HG02623 (cell line): ENCODE measurements around the gene TMA7B.
"Not testable (repeated sequence)": the region's sequence is repeated elsewhere in the genome, so short reads cannot be mapped to it uniquely, and the experiment has no call there.

Experiments
- ATAC-seq: cut with Tn5 transposase; IDR thresholded peaks from one replicate; pipeline ENCODE4 v1.9.1; 2021; ENCODE audit warnings: moderate library complexity; ENCODE audit not compliant: unreplicated experiment

The TMA7B gene

DNA sequence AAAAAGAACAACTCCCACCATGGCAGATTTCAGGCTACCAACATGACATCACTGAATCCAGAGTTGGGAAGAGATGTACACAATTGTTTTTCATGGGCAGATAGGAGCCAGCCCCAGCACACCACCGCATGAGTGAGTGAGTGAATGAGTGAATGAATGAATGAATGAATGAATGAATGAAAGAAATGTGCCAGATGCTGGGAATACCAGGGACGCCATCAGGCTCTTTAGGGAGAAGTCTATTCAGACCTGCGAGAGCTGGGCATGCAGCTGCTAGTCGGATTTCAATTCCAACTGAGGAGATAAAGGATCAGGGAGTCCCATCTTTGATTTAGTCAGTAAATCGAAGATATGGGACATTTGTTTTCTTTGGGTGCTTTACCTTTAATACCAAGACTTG lies 19.3 kb downstream of the TMA7B start:
- ATAC-seq = no peak

DNA sequence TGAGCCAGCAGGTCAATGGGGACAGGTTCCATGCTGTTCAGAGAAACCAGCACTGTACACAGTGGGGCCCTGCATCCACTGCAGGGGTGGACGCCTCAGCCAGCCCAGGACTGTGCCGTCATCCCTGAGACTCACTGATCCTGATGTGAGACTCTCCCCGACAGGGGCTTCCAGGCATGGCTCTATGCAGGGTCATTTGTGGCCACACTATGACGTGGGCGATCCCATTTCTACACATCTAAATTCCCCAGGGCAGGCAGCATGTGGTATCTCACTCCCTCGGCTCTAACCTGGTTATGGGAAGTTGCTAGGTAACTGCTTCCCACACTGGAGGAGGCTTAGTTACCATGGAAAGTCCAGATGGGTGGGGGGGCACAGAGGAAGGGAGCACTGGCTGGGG lies 20.4 kb downstream of the TMA7B start:
- no peak for ATAC-seq

DNA sequence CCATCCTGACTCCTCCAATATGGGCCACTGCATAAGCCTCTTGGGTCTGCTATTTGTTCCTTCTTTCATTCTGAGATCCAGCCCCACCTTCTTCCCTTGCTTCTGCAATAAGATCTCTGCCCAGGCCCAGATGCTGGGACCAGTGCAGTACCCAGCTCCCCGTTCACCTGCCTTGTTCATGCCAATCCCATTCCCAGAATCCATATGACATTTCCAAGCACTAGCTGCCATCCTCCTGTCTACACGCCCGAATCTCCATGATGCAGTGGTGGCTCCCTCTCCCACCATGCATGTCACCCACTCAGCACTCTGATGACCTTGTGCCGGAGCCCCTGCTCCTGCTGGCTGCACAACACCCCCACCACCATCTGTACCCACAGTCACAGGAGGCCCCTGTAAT lies 23.1 kb downstream of the TMA7B start:
- no peak for ATAC-seq

- no peak for ATAC-seq
Observed at GRCh38 chr22:39984006-39984405, 23.8 kb downstream of the TMA7B start.

GRCh38 chr22:39984746-39985145 lies 24.5 kb downstream of the TMA7B start:
- ATAC-seq = no peak

DNA sequence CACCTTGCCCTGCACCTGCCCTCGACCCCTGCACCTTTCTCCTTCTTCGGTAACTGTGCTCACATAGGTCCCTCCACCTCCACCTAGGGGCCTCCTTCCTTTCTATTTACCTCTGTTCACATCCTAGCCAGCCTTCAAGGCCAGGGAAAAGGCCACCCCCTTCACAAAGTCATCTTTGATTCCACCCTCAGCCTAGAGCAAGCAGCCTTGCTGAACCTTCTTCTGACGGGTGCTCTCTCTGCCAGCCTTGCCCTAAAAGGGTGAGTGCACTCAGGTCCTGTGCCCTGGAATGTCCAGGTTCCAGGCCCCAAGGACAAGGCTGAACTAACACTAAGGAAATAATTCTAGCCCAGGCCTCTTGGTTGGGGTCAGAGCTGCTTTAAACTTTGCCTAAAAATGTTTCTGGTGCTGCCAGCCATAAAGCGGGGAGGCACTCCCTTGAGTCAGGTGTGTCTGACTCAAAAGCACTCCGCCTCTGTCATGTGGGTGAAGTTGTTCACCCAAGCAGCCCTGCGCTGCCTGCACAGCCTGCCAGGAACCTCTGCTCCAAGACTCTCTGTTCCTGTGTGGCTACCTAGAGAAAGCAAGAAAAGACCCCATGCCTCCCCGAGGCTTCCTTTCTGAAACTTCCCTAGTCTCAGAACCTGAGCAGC lies 25.3 kb downstream of the TMA7B start:
- no peak for ATAC-seq

GRCh38 chr22:39988386-39989114 lies 28.4 kb downstream of the TMA7B start:
- no peak for ATAC-seq

GRCh38 chr22:39989633-39990032 lies 29.4 kb downstream of the TMA7B start:
- no peak for ATAC-seq

DNA sequence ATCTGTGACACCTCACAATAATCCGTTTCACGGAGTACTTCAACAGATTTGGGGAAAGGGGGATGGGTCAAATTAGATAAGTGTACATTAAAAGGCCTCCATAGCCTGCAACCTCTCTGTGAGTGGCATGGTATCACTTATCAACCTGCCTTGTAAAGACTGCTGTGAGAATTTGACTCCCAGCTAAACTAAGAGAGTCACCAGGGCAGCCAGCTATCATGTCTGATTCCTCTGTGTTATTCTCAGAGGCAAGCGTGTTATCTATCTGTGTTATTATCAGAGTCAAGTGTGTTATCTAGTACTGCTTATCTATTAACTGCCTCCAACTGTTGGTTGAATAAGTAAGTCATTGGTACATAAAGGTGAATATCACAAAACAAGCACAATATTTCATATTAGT lies 30.5 kb downstream of the TMA7B start:
- ATAC-seq = no peak

GRCh38 chr22:39991159-39991860 lies 31.1 kb downstream of the TMA7B start:
- ATAC-seq = no peak

- ATAC-seq = no peak
Observed at GRCh38 chr22:39992088-39992826, 32.1 kb downstream of the TMA7B start.

DNA sequence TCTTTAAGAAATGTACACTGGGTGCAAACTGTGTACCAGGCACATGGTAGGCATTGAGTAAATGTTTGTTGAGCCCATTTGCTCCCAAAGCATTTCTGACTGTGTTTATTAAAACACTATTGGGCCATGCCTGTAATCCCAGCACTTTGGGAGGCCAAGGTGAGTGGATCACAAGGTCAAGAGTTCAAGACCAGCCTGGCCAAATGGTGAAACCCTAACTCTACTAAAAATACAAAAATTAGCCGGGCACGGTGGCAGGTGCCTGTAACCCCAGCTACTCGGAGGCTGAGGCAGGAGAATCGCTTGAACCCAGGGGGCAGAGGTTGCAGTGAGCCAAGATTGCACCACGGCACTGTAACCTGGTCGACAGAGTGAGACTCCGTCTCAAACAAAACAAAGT lies 32.7 kb downstream of the TMA7B start:
- not testable (repeated sequence) for ATAC-seq

GRCh38 chr22:39994041-39994565 lies 33.9 kb downstream of the TMA7B start:
- no peak for ATAC-seq

DNA sequence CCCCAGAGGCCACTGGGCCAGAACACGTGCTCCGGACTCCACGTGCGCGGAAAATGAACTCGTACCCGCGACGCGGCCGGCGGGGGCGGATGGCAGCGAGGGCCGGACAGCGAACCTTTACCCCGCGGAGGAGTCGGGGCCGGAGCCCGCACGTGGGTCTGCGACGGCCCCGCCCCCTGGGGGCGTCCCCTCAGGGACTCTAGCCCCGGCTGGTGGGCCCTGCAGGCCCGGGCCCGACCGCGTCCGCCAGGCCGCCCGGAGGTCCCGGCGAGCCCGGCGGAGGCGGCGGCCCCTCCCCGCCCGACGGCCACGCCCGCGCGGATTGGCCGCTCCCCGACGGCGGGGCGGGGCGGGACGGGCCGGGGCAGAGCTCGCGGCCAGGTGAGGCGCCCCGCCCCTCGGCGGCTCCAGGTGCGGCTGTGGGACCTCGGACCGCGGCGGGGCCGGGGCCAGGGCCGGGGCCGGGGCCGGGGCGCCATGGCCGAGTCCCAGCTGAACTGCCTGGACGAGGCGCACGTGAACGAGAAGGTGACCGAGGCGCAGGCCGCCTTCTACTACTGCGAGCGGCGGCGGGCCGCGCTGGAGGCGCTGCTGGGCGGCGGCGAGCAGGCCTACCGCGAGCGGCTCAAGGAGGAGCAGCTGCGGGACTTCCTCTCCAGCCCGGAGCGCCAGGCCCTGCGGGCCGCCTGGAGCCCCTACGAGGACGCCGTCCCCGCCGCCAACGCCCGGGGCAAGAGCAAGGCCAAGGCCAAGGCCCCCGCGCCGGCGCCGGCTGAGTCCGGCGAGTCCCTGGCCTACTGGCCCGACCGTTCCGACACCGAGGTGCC lies 34.6 kb downstream of the TMA7B start, which contains the start of gene FAM83F:
FAM83F (plus strand) TSS at position 389 of the 827 bp plus-strand sequence; CDS start at position 478, 89 bp downstream.
- ATAC-seq = no peak

GRCh38 chr22:39995393-39996252 lies 35.4 kb downstream of the TMA7B start:
- ATAC-seq = no peak

GRCh38 chr22:39996732-39997131 lies 36.5 kb downstream of the TMA7B start:
- ATAC-seq = no peak

GRCh38 chr22:39997421-39997820 lies 37.2 kb downstream of the TMA7B start:
- no peak for ATAC-seq

GRCh38 chr22:39997939-39998726 lies 37.9 kb downstream of the TMA7B start:
- no peak for ATAC-seq
